ENCODE results near the gene WAPL. TPM values are rescaled to one million over a fixed set of nuclear protein-coding genes. Genes with fewer than 3 reads are reported as not detected.

The WAPL gene
- total RNA-seq, 1 donor from 2014 or later: 34.2 TPM

DNA sequence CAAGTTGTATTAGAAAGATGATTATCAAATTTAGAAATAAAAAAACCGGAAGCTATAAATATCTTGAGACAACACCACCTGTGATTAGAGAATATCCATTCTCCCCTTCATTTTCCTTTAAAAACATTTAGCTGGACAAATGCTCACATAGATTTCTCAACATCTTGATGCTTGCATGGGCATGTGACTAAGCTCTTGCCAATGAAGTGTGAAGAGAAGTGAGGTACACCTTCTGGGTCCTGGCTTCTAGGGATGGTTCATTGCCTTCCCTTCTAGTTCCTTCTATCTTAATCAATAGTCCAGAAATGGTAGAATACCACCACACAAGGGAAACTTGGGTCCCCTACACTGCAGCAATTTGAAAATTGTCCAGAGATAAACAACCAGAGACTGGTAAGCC is 41.0 kb downstream of the WAPL start:
- no peak for DNase-seq (ENCODE audit: low spot score)

DNA sequence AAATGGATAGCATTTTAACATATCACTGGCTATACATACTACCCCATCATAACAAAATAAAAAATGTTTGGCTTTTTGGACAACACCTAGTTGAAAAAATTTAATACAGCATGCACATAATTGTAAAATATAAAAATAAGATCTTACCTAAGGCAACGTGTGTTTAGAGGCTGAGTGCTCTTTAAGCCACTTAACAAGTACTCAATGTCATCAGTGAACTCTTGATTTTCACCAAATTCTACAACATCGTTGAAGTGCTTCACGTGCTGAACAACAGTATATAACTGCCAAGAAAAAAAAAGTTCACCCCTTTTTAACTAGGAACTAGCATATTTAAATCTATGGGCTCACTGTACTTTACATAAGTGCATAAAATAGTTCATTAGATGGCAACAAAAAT is 49.5 kb downstream of the WAPL start:
- no peak for DNase-seq (ENCODE audit: low spot score)

DNA sequence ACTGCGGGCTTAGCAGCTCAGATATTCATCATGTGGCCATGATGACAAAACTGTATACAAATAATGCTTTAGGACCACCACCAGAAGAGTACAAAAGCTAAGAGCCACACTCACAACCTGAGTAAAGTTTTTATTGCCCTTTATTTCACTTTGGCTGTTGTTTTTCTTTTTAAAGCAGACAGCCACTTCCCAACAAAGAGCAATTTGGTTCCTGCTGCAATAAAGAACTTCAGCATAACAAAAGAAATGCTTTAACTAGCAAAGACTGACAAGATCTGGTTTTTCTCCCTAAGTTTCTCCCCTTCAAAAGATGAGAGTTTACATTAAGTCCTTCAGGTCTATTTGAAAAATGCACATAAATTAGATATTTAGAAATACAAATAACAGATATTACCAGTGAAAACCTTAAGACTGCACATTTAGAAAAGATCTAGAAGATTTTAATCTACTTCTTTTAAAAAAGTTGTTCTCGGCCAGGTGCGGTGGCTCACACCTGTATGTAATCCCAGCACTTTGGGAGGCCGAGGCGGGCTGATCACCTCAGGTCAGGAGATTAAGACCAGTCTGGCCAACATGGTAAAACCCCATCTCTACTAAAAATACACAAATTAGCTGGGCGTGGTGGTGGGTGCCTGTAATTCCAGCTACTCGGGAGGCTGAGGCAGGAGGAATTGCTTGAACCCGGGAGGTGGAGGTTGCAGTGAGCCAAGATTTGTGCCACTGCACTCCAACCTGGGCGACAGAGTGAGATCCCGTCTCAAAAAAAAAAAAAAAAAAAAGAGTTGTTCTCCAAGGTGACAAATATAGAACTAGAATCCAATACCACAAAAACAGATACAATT is 59.4 kb downstream of the WAPL start:
- no peak for DNase-seq (ENCODE audit: low spot score)

DNA sequence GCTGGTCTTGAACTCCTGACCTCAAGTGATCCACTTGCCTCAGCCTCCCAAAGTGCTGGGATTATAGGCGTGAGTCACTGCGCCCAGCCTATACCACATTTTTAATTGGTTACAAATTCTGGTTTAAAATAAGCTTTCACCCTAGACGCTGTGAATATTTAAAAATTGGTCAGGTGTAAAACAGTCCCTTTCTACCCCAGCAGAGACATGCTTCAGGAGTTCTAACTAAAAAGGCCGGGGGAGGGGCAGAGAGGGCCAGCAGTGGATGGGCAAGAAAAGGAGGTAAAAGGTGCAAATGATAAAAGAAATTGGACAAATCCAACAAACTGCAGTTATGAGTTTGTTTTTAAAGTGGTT is 70.0 kb downstream of the WAPL start:
- DNase-seq (ENCODE audit: low spot score): no peak

DNA sequence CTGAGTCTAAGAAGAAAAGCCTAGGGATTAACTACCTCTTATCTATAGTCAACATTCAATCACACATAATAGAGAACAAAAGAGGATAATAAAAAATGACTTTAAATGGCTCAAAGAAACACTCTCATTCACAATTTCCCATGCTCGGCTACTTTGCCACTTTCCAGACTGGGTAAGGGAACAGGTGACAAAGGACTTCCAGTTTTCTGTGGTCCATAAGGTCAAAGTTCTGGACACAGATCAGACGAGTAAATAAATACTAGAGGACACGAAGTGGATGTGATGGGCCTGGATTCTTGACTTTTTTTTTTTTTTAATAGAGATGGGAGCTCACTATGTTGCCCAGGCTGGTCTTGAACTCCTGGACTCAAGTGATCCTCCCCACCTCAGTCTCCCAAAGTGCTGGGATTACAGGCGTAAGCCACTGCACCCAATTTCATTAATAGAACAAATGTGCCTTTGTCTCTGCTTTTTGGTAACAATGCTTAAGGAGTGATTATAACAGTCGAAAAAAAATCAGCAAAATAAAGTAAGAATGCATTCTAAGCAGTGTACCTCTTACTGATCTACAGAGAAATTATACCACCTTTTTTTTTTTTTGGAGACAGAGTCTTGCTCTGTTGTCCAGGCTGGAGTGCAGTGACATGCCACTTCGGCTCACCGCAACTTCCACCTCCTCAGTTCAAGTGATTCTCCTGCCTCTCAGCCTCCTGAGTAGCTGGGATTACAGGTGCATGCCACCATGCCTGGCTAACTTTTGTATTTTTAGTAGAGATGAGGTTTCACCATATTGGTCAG is 70.6 kb downstream of the WAPL start:
- no peak for DNase-seq (ENCODE audit: low spot score)

DNA sequence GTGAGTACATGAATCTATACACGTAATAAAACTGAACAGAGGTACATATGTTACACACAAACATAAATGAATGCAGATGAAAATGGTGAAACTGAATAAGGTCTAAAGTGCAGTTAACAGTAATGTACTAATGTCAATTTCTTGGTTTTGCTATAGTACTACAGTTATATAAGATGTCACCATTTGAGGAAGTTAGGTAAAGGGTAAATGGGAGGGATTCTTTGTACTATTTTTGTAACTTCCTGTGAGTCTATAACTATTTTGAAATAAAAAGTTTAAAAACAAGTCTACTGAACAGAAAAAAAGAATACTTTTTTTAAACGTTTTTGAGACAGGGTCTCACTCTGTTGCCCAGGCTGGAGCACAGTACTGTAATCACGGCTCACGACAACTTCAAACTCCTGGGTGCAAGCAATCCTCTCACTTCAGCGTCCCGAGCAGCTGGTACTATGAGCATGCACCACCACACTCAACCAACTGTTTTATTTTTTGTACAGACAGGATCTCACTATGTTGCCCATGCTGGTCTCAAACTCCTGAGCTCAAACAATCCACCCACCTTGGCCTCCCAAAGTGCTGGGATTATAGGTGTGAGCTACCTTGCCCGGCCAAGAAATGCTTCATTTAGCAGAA is 71.5 kb downstream of the WAPL start:
- DNase-seq (ENCODE audit: low spot score): no peak

DNA sequence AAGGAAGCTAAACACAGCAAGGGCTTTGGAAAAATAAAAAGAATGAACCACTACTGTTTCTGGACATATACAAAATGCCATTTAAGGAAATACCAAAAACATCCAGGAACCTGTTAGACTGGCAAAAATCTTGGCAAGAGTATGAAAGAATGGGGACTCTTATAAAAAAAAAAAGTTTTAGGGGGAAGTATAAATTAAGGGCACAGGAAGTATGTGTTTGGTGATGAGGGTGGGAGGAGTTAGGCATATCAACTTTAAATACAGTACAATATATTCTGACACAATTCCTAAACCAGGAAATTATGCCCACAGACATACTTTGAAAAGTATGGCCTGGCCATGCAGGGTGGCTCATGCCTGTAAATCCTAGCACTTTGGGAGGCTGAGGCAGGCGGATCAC is 74.2 kb downstream of the WAPL start:
- no peak for DNase-seq (ENCODE audit: low spot score)

DNA sequence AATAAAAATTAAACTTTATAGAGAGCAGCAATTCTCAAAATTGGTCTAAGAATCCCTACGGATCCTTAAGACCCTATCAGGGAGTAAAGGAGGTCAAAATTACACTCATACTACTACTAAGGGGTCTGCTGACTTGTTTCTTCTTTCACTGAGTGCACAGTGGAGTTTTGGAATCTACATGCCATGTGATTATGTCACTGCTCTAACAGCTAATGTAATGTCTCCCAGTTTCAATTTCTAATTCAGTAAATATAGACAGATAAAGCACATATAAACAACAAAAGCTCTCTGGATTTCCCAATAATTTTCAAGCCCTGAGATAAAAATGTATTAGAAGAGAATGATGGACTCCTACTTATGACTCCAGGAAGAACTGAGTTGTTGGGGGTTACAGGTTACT is 74.6 kb downstream of the WAPL start:
- DNase-seq (ENCODE audit: low spot score): no peak

DNA sequence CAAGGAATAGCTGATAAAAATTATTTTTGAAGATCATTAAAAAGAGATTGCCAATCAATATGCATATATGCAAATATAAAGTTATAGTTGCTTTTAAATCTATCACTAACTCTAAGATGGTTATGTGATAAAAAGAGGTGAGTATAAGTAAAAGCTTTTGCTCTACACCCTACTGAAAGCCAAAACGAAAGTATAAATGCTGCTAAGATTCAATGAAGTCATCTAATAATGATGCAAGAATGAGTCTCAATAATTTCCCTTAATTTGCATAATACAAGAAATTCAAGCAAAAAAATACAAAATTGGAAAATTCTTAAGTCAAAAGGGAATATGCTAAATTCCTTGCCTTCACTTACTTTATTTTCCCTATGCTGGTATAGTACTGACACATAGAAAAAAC is 75.2 kb downstream of the WAPL start:
- no peak for DNase-seq (ENCODE audit: low spot score)

DNA sequence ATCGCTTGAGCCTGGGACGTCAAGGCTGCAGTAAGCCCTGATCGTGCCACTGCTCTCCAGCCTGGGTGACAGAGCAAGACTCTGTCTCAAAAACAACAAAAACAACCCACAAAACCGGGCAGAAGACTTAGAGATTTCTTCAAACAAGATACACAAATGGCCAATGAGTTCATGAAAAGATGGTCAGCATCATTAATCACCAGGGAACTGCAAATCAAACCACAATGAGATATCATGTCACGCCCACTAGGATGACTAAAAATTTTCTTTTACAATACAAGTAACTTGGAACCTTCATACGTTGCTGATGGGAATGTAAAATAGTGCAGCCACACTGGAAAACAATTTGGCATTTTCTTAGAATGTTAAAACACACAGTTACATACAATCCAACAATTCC is 77.7 kb downstream of the WAPL start:
- no peak for DNase-seq (ENCODE audit: low spot score)

DNA sequence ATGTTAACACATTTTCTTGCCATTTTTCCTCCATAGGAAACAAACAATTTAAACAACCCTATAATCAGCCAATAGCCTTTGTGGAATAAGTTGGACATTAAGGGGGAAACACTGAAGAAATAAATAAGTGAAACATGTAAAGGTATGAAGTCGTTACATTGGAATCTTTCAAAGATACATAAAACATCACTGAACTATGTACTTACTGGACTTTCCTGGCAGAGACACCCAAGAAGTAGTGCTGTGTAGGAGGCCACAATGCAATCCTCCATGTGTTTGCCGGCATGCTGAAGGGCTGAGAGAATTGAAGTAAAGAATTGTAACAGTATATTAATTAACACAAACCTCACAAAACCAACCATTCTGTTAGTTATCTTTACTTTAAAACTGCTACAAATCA is 78.5 kb downstream of the WAPL start:
- DNase-seq (ENCODE audit: low spot score): no peak

DNA sequence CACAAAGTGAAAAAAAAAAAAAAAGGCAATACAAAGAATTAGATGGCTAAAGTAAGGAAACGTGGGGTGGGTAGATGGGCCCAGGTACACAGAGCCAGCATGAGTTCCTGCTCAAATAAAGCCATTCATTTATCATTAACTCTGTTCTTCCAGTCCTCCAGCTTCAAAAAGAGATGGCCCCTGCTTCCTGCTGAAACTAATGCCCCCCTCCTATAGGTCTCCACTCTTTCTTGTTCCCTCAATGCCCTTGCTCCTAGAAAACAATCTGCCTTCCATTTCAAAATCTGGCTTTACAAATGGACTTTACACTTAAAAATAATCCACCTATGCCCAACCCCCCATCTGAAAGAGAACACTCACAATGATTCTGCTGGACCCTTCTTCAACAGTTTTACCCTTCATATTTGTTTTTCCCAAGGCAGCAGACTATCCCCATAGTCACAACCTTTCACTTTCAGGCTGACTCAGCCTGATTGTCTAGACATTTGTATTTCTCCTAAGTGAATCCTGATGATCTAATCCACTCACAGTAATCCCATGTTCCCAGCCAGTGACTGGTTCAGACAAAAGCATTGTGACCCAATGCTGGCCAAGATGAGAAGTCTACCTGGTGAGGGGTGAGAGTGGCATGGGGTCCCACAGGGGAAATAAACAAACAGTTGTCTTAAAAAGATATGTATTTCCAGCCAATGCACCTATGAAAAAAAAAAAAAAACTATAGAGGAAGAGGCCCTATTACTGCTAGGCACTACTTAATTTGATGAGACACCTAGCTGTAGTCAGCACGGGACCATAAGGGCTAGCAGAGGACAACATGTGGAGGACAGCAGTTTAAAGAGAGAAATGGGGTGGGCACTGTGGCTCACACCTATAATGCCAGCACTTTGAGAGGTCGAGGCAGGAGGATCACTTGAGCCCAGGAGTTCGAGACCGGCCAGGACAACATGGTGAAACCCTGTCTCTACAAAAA is 80.4 kb downstream of the WAPL start:
- DNase-seq (ENCODE audit: low spot score): no peak

DNA sequence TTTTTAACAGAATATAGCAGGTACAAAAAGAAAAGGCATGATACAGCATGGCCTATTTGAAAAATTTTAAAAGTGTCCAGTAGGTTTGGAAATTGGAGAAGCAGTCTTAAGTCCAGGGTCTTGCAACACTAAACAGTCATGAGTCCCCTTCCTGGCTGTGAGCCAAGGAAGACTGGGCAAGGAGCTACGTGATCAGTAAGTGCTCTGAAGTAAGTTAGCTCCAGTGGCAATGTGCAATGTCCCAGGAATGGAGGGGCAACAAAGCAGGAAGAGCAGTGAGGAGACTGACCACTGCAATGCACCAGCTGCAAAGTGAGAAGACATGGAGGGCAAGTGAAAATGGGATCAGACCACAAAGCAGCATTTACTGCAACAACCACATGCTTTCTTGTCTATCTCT is 82.0 kb downstream of the WAPL start:
- DNase-seq (ENCODE audit: low spot score): no peak

DNA sequence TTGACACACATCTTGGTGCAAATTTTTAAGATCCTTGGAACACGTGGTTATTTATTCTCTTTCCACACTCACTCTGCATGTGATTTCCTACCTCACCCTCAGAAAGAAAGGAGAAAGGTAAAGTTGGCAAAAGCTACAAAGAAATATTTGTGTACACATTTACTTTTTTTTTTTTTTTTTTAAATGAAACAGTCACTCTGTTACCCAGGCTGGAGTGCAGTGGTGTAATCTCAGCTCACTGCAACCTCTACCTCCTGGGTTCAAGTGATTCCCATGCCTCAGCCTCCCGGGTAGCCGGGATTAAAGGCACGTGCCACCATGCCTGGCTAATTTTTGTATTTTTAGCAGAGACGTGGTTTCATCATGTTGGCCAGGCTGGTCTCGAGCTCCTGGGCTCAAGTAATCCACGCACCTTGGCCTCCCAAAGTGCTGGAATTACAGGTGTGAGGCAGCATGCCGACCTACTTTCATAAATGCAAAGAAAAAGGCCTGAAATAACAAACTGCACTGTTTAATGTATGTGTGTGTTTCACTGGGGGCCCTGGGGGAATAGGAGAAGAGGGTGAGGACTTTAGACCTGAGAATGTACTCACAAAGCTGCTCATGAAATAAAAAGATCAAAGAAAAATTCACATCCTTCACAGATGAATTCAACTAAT is 83.4 kb downstream of the WAPL start:
- no peak for DNase-seq (ENCODE audit: low spot score)

DNA sequence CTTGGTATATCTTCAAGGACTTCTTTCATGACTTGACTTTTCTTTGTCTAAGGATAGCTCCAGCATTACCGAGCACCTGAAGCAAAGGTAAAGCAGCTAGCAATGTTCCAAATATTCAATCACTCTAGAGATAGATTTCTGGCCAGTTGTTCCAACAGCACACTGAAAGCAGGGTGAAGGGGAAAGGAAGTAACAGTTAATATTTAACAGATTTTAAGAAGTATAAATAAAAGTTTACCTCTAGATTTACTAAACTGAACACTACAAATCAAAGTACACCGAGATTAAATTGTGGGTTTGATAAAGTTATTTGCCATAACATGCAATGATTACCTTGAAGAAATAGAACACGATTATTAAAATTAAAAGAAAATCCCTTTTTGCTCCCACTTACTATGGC is 84.1 kb downstream of the WAPL start:
- DNase-seq (ENCODE audit: low spot score): no peak

DNA sequence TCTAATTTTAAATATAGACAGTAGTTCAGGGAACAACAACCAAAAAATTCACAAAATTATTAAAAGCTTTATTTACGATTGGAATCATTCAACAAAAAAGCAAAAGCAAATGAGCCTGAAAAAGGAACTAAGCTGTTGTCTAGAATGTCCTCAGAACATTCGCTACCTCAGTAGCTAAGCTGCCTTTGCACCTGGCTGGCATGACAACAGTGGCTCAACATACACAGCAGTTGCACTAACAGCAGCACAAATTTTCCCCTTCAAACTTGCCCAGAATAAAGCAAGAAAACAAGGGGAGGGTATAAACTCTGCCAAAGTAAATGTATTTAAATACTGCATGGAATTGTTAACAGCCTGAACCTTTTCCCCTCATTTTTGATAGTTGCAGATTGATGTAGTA is 84.6 kb downstream of the WAPL start:
- no peak for DNase-seq (ENCODE audit: low spot score)

DNA sequence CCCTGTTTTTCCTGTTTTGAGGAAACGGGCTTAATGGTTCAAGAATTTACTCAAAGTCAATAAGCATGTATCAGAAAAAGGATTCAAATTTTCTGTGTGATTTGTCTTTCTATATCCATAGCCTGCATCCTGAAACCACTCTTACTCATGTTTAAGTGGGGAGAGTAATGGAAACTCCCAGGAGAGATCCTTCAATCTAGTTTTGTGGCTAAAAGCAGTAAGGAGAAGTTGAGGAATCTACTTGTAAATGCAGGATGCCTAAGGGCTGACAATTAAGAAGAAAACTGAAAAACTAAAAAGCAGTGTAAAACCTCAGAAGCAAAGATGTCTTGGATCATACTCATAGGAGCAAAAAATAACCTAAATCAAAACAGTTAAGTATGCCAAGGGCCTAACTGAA is 86.9 kb downstream of the WAPL start:
- no peak for DNase-seq (ENCODE audit: low spot score)

DNA sequence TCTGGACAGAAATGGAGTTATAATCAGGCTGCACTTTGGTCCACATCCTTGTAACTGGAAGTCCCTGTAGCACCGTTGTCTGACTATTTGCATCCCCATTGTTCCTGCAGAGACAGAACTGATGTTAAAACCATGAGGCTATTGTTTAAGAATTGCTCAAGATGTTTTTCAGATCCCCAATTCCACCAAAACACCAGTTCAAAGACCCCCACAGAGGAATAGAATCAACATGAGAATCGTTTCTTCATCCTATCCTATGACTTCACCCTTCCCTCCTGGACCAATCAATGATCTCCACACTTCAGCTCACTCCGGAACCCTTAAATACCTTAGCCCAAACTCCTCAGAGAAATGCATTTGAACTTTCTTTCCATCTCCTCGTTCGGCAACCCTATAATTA is 97.9 kb downstream of the WAPL start:
- DNase-seq (ENCODE audit: low spot score): no peak

DNA sequence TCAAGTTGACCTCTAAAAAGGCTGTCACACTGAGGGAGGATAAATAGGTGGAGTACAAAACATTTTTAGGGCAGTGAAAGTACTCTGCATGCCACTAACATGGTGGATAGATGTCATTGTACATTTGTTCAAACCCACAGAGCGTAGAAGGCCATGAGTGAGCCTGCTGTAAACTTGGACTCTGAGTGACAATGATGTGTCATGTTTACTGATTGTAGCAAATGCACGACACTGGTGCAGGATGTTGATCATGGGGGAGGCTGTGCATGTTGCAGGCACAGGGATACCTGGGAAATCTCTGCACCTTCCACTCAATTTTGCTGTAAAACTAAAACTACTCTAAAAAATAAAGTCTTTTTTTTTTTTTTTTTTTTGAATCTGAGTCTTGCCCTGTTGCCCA is 102.5 kb downstream of the WAPL start:
- DNase-seq (ENCODE audit: low spot score): no peak

DNA sequence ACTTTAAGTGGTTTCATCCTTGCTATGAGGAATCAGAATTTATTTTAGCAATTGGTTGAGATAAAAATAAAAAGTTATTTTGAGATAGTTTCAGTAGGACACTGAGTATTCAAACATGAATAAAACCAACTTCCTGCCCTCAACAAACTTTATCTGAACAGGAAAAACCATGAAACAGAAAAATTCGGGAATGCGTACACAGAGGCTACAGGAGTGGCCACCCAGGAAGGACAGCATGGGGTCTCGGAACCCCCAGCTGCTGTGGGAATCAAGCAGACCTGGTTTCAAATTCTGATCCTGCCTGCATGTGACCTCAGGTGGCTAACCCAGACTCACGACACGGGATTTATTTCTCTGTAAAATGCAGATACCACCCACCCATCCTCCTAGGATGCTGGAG is 106.0 kb downstream of the WAPL start:
- no peak for DNase-seq (ENCODE audit: low spot score)

DNA sequence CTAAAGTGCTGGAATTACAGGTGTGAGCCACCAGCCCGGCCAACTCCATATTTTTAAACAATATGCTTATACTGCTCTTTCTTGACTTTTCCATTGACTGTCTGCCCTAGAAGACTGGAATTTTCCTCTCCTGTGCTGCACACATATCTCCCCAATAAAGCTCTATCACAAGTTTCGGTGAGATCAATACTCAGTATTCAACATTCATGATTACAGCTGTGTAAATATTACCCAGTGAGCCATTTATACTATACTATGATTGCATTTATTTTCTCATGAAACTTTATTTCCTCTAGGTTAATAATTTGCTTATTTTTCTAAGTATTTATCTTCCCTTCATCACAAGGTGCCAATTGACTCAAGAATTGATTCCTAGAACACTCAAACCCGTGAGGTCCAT is 106.5 kb downstream of the WAPL start:
- no peak for DNase-seq (ENCODE audit: low spot score)
